Vagina (tissue), 2 donors: ENCODE measurements around the gene PHF14. TPM values are rescaled to one million over a fixed set of nuclear protein-coding genes. Genes with fewer than 3 reads are reported as not detected.

ENCODE experiments used
- DNase-seq, 2 donors: peaks; one replicate each; pipeline ENCODE4 v3.0.0-alpha.2; 2017; ENCODE audit errors: extremely low spot score in 2 of 2
- H3K27ac ChIP-seq: fragments of 200-600 bp; sonication (generic); one replicate; pipeline ENCODE4 v1.5.1; 2019
- H3K27me3 ChIP-seq: fragments of 200-600 bp; sonication (generic); one replicate; pipeline ENCODE4 v1.5.1; 2019
- H3K36me3 ChIP-seq, 2 donors: fragments of 200-600 bp; sonication (generic); one replicate each; pipeline ENCODE4 v1.5.1; 2017 to 2019
- H3K4me1 ChIP-seq: fragments of 200-600 bp; sonication (generic); one replicate; pipeline ENCODE4 v1.5.1; 2019
- H3K4me3 ChIP-seq, 2 donors: fragments of 200-600 bp; sonication (generic); 1 replicate in 1 of 2; 2 replicates in 1 of 2; pipeline ENCODE4 v1.5.1; 2016 to 2019
- H3K9me3 ChIP-seq: fragments of 200-600 bp; sonication (generic); one replicate; pipeline ENCODE4 v1.5.1; 2019
- POLR2A ChIP-seq, 2 donors: fragments of 450-650 bp; IDR thresholded peaks; one replicate each; pipeline ENCODE4 v1.6.1; 2017; ENCODE audit warnings: antibody characterized with exemption in 2 of 2, mild to moderate bottlenecking in 2 of 2, moderate library complexity in 2 of 2
- POLR2AphosphoS5 ChIP-seq, 2 donors: sonication (generic); formaldehyde crosslinking; IDR thresholded peaks; one replicate each; pipeline ENCODE4 v1.9.0; 2017; ENCODE audit warnings: antibody characterized with exemption in 2 of 2, mild to moderate bottlenecking in 2 of 2, low read depth in 1 of 2; ENCODE audit not compliant: insufficient read depth in 1 of 2
- intact Hi-C: fragments of 100-400 bp; cut with DNase I; formaldehyde crosslinking; loops from one replicate; pipeline ENCODE4 v1.15.1; 2023
- total RNA-seq: library from RNA; depleted of rRNA; stranded (reverse); fragments of >200 nt; gene quantifications from one replicate; pipeline ENCODE4 v1.2.3, GENCODE V29; 2016
- TF ChIP-seq, protein P1 (sequence below), 3 experiments: fragments of 450-650 bp in 2 of 3; fragments of 200-600 bp in 1 of 3; sonication (generic) in 1 of 3; IDR thresholded peaks; one replicate each; pipeline ENCODE4 v1.5.1; 2017 to 2019; ENCODE audit warnings: antibody characterized with exemption in 3 of 3, mild to moderate bottlenecking in 2 of 3, moderate library complexity in 2 of 3

The PHF14 gene
- total RNA-seq, 1 donor from 2014 or later = 43.5 TPM

DNA sequence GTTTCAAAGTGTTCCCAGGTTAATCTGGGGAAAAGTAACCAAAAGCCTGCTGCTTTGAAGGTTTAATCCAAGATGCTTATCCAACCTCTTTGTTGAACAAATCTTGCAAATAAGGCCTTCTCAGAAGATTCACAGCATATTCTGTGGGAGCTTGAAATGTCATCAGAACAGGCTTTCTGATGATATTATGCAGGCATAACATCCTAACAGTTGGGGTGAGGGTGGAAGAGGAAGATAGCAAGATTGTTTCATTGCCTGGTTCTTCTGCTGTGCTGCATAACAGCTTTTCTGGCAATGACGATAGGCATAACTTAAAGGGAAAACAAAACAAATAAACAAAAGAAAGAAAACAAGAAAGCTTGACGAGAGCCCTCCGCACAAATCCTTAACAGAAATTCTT is 217.4 kb downstream of the PHF14 start:
- no peaks in the 10 kb centered on the region for H3K9me3 ChIP-seq
- H3K27ac ChIP-seq = no peak overlapping the region
- intact Hi-C loops = no loop called here
- H3K27me3 ChIP-seq = no peaks in the 10 kb centered on the region
- TF ChIP-seq POLR2A (IDR thresholded peaks at IDR 0.05) (no peak), POLR2AphosphoS5 (IDR thresholded peaks at IDR 0.05; ENCODE audit: insufficient read depth in 1 of 2, low read depth in 1 of 2) (no peak)
- TF ChIP-seq, protein P1, sequence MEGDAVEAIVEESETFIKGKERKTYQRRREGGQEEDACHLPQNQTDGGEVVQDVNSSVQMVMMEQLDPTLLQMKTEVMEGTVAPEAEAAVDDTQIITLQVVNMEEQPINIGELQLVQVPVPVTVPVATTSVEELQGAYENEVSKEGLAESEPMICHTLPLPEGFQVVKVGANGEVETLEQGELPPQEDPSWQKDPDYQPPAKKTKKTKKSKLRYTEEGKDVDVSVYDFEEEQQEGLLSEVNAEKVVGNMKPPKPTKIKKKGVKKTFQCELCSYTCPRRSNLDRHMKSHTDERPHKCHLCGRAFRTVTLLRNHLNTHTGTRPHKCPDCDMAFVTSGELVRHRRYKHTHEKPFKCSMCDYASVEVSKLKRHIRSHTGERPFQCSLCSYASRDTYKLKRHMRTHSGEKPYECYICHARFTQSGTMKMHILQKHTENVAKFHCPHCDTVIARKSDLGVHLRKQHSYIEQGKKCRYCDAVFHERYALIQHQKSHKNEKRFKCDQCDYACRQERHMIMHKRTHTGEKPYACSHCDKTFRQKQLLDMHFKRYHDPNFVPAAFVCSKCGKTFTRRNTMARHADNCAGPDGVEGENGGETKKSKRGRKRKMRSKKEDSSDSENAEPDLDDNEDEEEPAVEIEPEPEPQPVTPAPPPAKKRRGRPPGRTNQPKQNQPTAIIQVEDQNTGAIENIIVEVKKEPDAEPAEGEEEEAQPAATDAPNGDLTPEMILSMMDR (IDR thresholded peaks at IDR 0.05) = no peak
- H3K4me1 ChIP-seq = peaks cover 34% of the 10 kb centered on the region
- H3K4me3 ChIP-seq = no peak overlapping the region
- no peaks in the 10 kb centered on the region for H3K36me3 ChIP-seq
- DNase-seq = no peak

DNA sequence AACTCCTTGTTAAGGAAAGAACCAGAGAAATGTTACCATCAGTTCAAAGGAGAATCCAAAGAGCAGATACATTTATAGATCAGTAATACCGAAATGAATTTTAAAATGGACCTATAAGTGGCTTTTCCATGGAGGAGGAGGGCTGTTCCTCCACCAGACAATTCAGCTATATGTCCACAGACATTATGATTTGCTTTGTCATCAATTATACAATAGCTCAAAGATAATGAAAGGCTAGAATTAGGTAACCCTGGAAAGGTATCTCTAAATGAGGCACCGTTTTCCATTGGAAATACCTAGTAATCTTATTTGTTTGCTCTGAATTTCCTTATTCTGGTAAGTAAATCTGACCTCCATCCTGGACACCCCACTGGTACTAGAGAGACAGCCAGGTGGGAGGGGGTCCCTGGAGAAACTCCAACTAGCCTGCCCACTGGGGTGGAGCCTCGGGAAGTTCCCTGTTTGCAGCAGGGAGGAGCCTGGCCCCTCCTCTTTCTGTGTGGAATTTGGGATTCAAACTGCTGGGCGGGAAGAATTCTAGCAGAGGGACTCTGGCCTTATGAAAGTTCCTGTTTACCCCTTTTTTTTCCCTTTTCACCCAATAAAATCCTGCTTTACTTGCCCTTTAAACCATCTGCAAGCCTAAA is 218.0 kb downstream of the PHF14 start:
- H3K9me3 ChIP-seq = no peaks in the 10 kb centered on the region
- H3K4me1 ChIP-seq = peaks cover 34% of the 10 kb centered on the region
- H3K27me3 ChIP-seq = no peaks in the 10 kb centered on the region
- no peak for TF ChIP-seq POLR2A (IDR thresholded peaks at IDR 0.05)
- TF ChIP-seq, protein P1 (IDR thresholded peaks at IDR 0.05) = no peak
- intact Hi-C loops = no loop called here
- H3K4me3 ChIP-seq = no peak overlapping the region
- no peak overlapping the region for H3K27ac ChIP-seq
- DNase-seq = no peak
- H3K36me3 ChIP-seq = no peaks in the 10 kb centered on the region

DNA sequence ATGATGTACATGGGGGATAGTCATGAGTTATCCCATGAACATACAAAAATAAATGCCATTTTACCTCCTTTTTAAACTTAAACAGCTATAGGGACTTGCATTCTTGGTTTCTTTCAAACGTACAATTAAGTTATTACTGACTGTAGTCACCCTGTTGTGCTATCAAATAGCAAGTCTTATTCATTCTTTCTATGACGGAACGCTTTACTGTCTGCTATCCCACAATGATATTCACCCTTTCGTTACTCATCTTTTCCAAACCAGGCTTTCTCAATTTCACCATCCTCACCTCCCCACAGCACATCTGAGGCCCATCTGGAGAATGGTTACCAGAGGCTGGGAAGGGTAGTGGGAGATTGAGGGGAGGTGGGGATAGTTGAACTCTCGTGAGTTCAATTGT is 218.8 kb downstream of the PHF14 start:
- peaks cover 34% of the 10 kb centered on the region for H3K4me1 ChIP-seq
- H3K9me3 ChIP-seq = no peaks in the 10 kb centered on the region
- peak overlapping the region; percentile 23 to 36 for H3K4me3 ChIP-seq
- intact Hi-C loops = no loop called here
- TF ChIP-seq POLR2AphosphoS5 (IDR thresholded peaks at IDR 0.05; ENCODE audit: insufficient read depth in 1 of 2, low read depth in 1 of 2) = no peak
- TF ChIP-seq, protein P1 (IDR thresholded peaks at IDR 0.05) = no peak
- no peak for TF ChIP-seq POLR2A (IDR thresholded peaks at IDR 0.05)
- peak overlapping the region; percentile 33 for H3K27ac ChIP-seq
- H3K36me3 ChIP-seq = no peaks in the 10 kb centered on the region
- DNase-seq = no peak
- no peaks in the 10 kb centered on the region for H3K27me3 ChIP-seq

DNA sequence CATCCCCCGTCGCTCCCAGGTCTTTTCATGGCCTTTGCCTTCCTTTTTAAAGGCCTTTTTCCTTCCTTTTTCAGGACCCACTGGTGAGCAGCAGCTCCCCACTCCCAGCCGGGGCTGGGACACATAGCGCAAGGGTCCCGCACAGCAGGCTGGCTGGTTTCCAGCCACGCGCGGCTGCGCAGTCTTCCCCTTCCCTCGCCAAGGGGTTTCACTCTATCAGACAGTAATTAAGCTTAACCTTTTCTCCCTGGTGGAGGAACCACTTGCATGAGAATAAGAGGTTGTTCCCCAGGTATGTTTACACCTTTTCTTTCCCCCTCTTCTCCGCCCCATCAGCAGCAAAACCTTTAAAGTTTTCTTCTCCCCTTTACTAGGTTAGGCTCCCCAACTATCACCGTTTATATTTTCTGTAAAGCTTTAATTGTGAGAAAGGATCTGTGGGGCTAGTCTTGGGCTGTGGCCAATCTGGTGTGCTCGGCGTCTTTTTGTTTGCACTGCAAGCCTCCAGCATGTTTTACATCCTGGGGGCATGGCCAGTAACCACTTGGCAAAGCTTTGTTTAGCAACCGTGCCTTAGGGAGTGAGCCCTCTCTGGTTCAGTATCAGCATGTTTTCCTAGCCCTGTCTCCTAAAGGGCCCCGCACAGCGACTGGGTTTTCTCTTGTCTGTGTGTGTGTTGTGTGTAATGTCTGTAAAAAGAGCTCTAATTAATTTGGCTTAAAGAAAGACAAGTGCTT is 219.6 kb downstream of the PHF14 start:
- no peak for TF ChIP-seq POLR2A (IDR thresholded peaks at IDR 0.05)
- TF ChIP-seq, protein P1 (IDR thresholded peaks at IDR 0.05) = no peak
- no peak for TF ChIP-seq POLR2AphosphoS5 (IDR thresholded peaks at IDR 0.05; ENCODE audit: insufficient read depth in 1 of 2, low read depth in 1 of 2)
- peak overlapping the region; percentile 33 for H3K27ac ChIP-seq

DNA sequence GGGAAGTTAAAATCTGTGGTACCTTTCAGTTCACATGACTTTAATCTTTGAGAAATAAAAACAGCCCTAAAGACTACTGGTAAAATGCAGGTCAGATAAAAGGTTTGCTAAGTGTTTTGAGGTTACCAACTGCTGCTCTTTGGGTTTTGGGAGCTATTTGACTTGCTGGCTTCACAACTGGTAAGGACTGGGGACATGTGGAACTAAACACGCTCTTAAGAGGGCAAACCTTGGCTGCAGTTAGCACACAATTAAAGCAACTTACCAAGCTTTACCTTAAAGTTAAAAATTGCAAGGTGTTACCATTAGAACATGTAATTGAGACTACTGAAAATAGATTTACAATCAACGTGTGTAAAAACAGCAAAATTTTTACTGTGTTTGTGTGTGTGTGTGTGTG is 220.2 kb downstream of the PHF14 start:
- Histone ChIP-seq H3K4me1 (peaks cover 34% of the 10 kb centered on the region), H3K36me3 (no peaks in the 10 kb centered on the region), H3K9me3 (no peaks in the 10 kb centered on the region), H3K27me3 (no peaks in the 10 kb centered on the region), H3K27ac (no peak overlapping the region), H3K4me3 (no peak overlapping the region)
- intact Hi-C loops = no loop called here
- no peak for DNase-seq
- TF ChIP-seq POLR2AphosphoS5 (IDR thresholded peaks at IDR 0.05; ENCODE audit: insufficient read depth in 1 of 2, low read depth in 1 of 2) (no peak), POLR2A (IDR thresholded peaks at IDR 0.05) (no peak)
- TF ChIP-seq, protein P1 (IDR thresholded peaks at IDR 0.05) = no peak

More for the DNA sequence above, 219.6 kb downstream of the PHF14 start:
- no peak for DNase-seq
- intact Hi-C loops = no loop called here
- Histone ChIP-seq H3K36me3 (no peaks in the 10 kb centered on the region), H3K27me3 (no peaks in the 10 kb centered on the region), H3K4me3 (peak overlapping the region; percentile 23 to 36), H3K4me1 (peaks cover 34% of the 10 kb centered on the region), H3K9me3 (no peaks in the 10 kb centered on the region)
